SKM-1 treated with dmso at 0.1 percent for 144 hours (cell line): ENCODE results near the gene MTA1.

ENCODE experiments used
- DNase-seq: peaks from one replicate; lab custom pipeline; 2025; ENCODE audit not compliant: unreplicated experiment; lab: John Stamatoyannopoulos, UW

Gene MTA1

DNA sequence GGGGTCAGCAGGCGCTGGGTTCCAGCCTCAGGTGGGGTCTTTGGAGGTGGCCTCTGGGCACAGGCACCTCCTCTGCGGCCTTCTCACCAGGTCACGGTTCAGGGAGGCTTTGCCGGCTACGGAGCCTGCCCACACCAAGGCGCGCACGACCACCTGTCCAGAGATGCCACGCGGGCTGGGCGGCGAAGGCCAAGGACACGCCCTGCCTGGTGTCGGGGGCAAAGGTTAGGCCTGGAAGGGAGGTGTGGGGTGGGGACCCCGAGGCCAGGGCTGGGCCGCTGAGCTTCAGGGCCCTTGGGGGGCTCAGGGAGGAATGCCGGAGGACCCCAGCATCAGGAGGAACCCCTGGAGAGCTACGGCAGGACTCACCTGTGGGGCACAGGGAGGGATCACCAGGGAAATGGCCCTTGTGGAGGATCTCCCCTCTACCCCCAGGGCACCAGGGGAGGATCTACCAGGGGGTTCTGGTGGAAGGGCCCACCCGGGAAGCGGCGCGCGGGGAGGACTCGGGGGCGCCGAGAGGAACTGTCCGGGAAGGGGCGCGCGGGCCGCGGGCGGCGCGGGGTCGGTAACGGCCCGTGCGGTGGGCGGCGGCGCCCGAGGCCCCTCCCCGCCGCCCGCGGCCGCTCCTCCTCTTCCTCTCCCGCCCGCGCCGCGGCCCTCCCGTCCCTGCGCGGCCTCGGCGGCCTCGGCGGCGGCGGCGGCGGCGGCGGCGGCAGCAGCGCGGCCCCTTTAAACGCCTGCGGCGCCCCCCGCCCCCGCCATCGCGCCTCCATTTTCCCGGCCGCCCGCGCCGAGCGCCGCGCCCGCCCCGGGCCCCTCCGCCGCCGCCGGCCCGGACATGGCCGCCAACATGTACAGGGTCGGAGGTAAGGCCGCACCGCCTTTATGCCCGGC is at the start of gene MTA1:
Gene MTA1, plus strand, starts transcription at position 633 of the 897 bp plus-strand sequence. Its CDS starts 209 bp downstream, at position 842.
- peak; percentile 7 for DNase-seq

DNA sequence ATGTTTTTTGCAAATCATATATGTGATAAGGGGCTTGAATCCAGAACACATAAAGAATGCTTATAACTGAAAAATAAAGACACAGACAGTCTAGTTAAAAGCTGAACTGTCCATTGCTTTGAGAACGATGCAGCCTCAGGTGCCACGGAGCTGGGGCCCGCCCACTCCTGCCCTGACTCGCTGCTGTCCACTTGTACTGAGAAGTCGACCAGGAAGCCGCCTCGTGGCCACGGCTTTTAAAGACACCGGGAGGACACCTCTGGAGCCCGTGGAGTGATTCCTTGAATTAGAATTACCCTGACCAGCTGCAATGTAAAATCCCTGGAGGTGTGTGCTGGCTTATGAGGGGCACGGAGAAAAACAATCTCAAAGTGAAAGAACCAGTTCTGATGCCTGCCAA is 45.2 kb upstream of the MTA1 start:
- DNase-seq, result no peak

DNA sequence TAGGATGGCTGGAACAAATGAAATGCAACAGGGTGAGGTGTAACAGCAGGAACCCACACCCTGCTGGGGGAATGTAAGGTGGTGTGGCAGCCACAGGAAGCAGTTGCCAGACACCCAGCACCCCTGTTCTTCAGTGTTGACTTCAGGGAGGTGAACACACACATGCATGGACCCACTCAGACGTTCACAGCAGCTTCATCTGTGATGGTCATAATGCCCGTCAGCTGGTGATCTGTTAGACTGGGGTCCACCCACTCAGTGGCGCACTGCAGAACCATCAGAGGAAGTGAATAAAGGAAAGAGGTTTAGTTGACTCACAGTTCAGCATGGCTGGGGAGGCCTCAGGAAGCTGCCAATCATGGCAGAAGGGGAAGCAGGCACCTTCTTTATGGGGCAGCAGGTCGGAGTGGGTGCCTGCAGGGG is 44.0 kb upstream of the MTA1 start:
- peak; percentile 20 for DNase-seq

DNA sequence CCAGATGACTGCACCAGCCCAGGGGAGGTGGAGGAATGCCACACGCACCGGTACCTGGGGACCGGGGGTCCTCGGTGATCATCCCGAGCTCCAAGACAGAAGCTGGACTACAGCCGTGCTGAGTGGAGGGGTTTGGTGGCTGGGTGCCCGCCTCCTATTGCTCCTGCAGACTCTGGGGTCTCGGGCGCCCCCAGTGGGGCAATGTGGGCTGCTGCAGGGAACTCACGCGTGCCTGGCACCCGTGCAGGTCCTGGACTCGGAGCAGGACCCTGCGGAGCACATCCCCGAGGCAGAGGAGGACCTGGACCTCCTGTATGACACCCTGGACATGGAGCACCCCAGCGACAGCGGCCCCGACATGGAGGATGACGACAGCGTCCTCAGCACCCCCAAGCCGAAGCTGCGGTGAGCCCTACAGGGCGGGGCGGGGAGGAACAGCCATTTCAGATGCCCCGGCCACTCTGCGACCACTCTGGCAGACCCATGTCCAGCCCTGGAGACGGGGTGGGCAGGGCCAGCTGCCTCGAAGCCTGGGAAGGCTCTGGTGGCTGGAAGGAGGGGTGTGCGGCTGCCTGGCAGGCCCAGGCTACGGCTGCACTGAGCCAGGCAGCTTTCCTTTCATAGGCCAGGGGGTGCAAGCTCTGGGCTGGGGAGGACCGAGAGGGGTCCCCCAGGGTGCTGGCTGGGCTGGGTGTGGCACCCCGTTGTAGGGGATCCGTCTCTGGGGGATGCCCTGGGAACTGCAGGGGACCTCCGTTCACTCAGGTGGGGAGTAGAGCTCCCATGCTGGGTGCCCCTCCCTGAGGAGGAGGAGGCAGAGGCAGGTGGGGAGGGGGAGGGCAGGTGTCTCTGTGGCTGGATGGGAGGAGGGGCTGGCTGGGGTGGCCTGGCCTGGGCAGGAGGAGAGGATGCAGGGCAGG is 42.8 kb upstream of the MTA1 start:
- no peak for DNase-seq

DNA sequence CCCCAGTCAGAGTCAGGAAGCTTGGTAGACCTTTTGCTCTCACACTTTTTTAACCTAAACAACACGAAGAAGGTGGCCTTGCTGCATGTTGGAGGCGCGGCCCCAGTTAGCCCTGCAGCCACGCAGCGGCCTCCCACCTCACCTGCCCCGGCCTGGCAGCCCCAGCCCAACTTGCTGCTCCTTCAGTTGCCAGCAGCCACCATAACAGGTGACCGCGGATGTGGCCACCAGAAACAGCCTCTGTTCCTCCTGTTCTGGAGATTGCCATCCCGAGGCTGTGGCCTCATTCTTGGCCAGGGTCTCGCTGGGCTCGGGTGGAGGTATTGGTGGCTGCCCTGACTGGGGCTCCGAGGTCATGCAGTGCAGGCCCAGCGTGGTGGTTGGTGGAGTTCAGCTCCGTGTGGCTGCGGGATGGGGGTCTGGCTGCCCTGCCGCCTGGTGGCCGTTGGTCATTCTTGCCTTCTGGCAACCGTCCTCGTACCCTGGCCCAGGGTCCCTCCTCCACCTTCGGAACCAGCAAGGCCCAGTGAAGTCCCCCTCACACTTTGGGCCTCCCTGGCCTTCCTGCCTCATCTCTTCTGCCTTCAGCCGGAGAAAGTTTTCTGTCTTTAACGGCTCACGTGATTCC is 42.0 kb upstream of the MTA1 start:
- no peak for DNase-seq

DNA sequence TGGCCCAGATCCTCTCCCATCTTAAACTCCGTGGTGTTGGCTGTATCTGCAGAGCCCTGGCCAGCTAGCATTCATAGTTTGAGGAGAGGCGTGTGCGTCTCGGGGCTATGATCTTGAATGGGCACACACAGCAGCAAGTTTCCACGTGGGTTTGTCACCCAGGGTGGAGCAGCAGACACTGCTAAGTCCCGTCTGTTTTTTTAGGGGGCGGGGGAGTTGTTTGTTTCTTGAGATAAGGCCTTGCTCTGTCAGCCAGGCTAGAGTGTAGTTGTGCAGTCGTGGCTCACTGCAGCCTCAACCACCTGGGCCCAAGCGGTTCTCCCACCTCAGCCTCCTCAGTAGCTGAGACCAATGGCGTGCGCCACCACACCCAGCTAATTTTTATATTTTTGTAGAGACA is 41.4 kb upstream of the MTA1 start:
- DNase-seq, result no peak

DNA sequence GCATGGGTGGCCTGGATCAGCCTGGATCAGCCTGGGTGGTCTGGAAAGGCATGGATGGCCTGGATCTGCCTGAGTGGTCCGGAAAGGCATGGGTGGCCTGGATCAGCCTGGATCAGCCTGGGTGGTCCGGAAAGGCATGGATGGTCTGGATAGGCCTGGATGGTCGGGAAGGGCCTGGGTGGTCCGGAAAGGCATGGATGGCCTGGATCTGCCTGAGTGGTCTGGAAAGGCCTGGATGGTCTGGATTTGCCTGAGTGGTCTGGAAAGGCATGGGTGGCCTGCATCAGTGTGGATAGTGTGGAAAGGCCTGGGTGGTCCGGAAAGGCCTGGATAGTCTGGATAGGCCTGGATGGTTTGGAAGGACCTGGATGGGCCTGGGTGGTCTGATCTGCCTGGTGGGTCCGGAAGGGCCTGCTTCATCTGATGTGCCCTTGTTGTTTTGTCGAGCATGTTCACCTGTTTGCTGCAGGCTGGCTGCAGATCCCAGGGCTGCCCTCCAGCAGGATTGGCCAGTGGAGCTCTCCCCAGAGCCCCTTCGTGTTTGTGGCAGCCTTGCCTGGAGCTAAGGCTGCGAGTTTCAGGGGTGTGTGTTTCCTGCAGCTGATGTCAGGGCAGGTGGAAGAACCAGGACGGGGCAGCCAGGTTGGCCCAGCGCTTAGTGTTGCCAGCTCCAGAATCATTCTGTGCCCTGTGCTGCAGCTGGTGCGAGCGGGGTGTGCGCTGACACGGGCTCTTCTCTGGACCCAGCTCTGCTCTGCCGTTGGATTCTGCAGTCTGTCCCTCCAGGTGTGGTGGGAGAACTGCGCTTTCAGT is 40.5 kb upstream of the MTA1 start:
- DNase-seq, result no peak

DNA sequence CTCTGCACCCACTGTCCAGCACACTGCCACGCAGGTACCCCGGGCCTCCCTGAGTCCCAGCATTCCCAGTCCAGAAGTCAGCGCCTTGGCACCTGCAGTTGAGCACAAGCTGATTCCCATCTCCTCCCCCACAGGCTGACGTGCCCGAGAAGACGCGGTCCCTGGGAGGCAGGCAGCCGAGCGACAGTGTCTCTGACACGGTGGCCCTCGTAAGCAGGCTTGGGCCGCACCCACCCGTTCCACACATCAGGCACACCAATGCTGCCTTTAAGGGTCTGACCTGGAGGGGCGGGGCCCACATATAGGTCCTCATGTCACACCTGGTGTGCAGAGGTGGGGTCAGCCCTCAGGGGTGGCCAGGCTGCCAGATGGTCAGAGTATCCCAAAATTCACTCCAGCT is 39.7 kb upstream of the MTA1 start:
- DNase-seq, result no peak

DNA sequence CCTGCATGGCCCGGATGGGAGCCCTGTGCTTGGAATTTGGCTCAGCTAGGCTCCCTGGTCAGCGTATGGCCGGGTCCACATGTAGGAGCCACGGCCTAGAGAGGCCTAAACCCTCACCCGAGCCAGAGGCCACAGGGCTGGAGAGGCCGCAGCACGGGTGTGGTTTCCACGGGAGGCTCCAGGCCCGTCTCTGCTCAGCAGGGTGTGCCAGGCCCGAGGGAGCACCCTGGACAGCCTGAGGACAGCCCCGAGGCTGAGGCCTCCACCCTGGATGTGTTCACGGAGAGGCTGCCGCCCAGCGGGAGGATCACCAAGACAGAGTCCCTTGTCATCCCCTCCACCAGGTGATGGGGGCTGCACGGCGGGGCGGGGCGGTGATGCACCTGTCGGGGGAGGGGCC is 38.9 kb upstream of the MTA1 start:
- no peak for DNase-seq

DNA sequence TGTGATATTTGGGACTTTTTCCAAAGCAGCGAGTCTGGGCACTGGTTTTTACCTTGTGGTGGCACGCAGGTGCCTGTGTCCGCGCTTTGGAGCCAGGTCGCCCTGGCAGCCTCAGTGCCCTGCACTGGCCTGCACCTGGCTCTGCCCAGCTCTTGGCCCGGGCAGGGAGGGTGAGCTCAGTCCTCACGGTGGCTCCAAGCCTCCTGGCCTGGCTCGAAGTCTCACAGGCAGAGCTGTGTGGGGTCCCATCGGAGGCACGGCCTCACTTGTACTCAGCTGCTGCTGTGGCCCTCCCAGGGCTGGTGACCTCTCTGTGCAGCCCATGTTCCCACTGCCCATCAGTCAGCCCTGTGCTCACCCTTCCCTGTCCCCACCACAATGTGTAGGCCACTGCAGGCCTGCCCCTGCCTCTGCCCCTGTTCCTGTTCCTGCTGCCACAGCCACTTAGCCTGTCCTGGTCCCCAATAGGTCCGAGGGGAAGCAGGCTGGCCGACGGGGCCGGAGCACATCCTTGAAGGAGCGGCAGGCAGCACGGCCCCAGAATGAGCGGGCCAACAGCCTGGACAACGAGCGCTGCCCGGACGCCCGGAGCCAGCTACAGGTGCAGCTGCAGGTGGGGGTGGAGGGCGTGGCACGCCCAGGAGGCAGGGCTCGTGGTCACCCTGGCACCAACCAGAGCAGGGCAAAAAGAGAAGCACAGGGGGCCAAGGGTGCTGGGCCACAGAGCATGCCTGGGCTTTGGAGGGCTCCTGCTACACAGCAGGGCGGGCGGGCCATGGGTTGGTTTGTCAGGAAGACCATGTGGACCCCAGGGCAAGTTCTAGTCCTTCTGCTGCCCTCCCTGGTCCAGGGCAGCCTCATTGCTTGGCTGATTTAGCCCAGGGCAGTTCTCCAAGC is 37.9 kb upstream of the MTA1 start:
- no peak for DNase-seq

DNA sequence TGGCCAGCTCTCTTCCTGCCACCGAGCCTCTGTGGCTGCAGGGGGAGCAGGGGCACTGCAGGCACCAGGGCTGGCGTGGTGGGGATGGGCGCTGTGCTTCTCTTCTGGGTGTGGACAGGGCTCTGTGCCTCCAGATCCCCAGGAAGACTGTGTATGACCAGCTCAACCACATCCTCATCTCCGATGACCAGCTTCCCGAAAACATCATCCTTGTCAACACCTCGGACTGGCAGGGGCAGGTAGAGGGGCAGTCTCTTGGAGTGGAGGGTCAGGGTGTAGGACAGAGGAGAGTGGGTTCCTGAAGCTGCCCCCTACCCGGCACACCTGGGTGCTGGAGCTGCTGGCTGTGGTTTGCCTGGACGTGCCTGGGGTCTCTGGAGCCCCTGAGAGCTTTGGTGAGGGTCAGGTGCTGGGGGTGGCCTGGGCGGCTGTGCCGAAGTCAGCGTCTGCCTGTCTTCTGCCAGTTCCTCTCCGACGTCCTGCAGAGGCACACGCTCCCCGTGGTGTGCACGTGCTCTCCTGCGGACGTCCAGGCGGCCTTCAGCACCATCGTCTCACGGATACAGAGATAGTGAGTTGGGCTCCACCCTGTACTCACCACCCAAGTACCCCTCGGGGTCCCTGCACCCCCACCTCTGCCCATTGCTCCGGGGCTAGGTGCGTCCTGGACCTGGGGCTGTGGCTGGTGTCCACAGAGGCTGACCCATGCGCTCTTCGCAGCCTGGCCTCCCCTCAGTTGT is 37.1 kb upstream of the MTA1 start:
- no peak for DNase-seq

DNA sequence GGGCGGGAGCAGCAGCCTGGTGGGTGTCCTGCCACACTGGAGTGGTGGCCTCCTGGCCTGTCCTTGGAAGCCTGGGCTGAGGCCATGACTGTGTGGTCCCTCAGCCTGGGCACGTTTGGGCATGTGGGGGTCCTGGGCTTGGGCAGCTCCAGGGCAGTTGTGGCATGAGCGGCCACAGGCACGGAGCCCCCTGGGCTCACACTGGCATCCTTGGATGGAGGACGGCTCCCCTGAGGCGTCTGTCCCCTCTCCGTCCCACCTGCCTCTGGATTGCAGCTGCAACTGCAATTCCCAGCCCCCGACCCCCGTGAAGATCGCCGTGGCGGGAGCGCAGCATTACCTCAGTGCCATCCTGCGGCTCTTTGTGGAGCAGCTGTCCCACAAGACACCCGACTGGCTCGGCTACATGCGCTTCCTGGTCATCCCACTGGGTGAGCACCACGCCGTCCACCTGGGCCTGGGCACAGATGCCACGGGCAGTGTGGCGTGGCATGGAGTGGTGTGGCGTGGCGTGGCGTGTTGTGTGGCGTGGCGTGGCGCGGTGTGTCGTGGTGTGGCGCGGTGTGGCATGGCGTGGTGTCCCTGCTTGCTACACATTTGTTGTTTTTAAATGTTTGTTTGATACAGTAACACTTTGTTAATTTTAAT is 36.4 kb upstream of the MTA1 start:
- DNase-seq, result no peak

DNA sequence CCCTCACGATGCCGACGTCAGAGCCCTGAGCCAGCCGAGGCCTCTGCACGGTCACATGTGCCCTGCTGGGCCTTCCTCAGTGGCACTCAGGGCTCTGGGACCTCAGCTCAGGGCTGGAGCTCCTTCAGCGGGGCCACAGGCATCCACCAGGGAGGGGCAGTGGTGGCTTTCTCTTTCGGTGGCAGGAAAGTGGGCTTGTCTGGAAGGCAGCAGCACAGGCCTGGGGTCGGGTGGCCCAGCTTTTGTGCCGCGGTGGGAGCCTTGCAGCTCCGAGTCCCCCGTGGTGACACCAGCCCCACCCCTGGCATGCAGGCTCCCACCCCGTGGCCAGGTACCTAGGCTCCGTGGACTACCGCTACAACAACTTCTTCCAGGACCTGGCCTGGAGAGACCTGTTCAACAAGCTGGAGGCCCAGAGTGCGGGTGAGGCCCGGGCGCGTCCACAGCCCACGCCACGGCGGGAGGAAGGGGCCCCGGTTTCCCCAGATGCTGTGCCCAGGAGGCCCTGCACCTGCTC is 35.5 kb upstream of the MTA1 start:
- DNase-seq, result no peak

DNA sequence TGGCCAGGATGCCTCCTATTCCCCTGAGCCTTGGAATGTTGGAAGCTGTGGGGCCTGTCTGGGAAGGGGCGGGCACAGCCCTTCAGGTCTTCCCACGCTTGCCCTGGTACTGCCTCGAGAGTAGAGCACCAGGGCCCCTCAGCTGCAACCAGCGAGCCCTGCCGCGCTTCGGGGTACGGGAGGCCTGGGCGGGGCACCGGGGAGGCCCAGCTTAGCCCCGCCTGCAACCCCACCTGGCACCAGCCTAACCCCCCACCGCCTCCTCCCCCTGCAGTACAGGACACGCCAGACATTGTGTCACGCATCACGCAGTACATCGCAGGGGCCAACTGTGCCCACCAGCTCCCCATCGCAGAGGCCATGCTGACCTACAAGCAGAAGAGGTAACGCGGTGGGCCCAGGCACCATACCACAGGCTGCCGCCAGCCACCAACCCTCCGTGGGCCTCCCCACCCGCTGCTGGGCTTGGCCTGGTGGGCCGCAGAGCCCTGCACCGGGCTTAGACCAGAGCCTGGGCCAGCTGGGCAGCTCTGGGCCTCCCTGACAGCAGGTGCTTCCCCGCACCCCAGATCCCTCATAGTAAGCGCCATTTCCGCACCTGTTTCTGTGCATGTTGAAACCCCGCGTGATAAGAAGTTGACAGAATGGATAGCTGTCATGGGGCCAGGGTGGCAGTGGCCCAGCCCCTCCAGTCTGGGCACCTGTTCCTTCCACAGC is 34.9 kb upstream of the MTA1 start:
- DNase-seq, result no peak

DNA sequence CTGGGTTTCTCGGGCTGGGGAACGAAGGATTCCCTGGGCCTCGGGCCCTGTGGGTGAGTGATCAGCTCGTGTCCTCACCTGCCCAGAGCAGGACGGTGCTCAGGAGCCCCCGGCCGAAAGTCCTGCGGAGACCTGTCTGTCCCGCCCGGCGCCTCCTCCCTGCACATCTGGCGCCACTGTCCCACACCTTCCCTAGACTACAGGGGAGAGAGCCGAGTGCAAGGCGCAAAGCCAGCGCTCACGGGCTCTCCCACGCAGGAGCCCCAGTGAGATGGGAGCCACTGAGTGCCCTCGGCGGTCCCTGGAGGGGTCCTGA is 34.3 kb upstream of the MTA1 start:
- DNase-seq, result no peak

DNA sequence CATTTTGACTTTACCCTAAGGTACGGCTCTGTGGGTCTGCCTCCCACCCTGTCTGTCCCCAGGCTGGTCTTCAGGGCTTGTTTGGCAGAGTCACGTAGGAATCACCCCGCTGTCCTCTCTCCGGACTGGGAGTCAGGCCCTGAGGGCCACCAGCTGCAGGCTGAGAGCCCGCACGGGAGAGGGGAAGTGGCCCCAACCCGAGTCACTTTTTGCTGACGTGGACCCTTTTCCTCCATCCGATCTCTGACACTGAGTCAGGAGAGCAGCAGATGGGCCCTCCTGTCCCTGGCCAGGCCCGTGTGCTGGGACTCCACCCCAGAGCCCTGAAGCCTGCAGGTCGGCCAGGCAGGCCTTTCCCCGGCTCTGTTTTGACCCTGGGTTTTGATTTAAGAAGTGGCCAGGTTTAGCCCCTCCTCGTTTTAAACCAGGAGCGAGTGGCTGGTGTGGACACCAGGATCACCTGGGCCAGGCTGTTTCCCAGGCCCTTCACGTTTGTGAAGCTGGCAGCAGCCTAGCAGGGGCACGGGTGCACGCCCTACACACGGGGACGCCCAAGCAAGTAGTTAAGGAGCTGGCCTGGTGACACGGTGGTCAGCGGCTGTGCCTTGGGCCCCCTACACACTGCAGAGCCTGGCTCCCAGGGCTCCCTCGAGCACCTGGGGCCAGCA is 33.8 kb upstream of the MTA1 start:
- DNase-seq, result no peak
